ENCODE results near the gene AP1S3.

AP1S3 gene

DNA sequence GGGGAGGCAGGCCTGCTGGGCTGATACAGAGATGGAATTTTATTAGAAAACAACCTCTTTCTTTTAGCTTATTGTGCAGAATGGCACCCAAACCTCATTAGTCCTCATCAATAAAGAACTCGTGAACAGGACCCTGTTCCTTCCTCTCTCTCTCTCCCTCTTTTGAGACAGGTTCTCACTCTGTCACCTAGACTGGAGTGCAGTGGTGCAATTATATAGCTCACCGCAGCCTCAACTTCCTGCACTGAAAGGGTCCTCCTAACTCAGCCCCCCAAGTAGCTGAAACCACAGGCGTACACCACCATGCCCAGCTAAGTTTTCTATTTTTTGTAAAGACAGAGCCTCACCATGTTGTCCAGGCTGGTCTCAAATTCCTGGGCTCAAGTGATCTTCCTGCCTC, 21.7 kb upstream of the AP1S3 start:
- no peak overlapping the region for H3K4me3 ChIP-seq (ENCODE audit: low read depth in 1 of 2, low read length in 1 of 2)
- TF ChIP-seq, protein P1, sequence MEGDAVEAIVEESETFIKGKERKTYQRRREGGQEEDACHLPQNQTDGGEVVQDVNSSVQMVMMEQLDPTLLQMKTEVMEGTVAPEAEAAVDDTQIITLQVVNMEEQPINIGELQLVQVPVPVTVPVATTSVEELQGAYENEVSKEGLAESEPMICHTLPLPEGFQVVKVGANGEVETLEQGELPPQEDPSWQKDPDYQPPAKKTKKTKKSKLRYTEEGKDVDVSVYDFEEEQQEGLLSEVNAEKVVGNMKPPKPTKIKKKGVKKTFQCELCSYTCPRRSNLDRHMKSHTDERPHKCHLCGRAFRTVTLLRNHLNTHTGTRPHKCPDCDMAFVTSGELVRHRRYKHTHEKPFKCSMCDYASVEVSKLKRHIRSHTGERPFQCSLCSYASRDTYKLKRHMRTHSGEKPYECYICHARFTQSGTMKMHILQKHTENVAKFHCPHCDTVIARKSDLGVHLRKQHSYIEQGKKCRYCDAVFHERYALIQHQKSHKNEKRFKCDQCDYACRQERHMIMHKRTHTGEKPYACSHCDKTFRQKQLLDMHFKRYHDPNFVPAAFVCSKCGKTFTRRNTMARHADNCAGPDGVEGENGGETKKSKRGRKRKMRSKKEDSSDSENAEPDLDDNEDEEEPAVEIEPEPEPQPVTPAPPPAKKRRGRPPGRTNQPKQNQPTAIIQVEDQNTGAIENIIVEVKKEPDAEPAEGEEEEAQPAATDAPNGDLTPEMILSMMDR (IDR thresholded peaks at IDR 0.05): no peak
- no peaks in the 10 kb centered on the region for H3K9me3 ChIP-seq
- H3K27me3 ChIP-seq: no peaks in the 10 kb centered on the region
- H3K4me1 ChIP-seq (ENCODE audit: control insufficient read depth in 1 of 2, insufficient read depth in 1 of 2, low read depth in 1 of 2, low read length in 1 of 2): peaks cover 10 to 11% of the 10 kb centered on the region in 2 experiments
- peaks cover 8% of the 10 kb centered on the region for H3K36me3 ChIP-seq
- H3K27ac ChIP-seq: no peak overlapping the region

DNA sequence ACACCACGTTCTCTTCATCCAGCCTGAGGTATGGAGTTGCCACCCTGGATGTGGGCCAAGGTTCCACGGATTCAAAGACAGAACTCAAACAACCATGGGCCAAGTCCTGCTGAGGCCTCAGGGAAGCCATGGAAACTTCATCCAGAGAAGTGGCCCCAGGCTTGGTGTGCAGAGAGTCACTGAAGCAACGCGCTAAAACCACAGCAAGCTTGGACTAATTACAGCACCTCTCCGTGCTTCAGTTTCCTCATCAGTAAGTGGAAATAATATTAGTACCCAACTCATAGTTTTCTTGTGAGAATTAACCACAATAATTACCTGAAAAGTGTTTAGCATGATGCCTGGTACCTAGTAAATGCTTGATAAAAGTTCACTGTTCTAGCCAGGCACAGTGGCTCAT, 19.2 kb upstream of the AP1S3 start:
- no peak overlapping the region for H3K27ac ChIP-seq

DNA sequence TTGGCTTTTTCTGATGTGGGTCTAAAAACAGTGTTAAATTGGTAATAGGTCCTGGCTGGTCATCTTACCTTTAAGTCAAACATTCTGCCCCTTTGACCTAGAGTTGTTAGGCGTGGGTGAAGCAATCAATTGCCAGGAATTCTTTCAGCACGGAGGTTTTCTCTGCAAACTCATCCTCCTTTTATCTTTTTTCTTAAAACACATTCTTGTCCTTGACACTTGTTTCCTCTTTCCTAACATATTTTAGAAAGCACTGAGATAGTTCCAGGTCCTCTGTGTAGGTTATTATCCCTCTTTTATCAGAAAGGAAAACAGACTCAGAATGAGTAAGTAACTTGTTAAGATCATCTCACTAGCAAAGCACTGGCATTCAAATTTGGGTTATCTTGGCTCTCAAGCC, 18.6 kb upstream of the AP1S3 start:
- no peaks in the 10 kb centered on the region for H3K9me3 ChIP-seq
- H3K27ac ChIP-seq: no peak overlapping the region
- TF ChIP-seq, protein P1 (IDR thresholded peaks at IDR 0.05): no peak

More for the DNA sequence above, 19.2 kb upstream of the AP1S3 start:
- TF ChIP-seq, protein P1 (IDR thresholded peaks at IDR 0.05): no peak
- H3K9me3 ChIP-seq: no peaks in the 10 kb centered on the region
- H3K36me3 ChIP-seq: peaks cover 22% of the 10 kb centered on the region
- H3K4me3 ChIP-seq (ENCODE audit: low read depth in 1 of 2, low read length in 1 of 2): no peak overlapping the region
- no peaks in the 10 kb centered on the region for H3K27me3 ChIP-seq
- peaks cover 10 to 11% of the 10 kb centered on the region in 2 experiments for H3K4me1 ChIP-seq (ENCODE audit: control insufficient read depth in 1 of 2, insufficient read depth in 1 of 2, low read depth in 1 of 2, low read length in 1 of 2)

DNA sequence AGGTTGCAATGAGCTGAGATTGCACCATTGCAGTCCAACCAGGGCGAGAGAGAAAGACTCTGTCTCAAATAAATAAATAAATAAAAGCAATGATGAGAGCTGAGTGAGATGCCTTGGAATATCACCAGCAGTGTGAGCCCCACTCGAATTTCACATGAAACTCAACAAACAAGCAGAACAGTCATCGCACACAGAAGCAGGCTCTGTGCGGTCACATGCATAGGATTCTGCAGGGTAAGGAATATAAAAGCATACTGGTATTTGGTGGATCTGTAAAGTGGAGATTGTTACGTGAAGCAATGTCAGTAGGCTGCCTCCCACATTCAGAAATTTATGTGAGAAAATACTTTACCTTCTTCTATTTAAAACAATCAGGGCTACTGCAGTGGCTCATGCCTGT, 18.0 kb upstream of the AP1S3 start:
- Histone ChIP-seq H3K4me3 (ENCODE audit: low read depth in 1 of 2, low read length in 1 of 2) (no peak overlapping the region), H3K27ac (no peak overlapping the region), H3K27me3 (no peaks in the 10 kb centered on the region), H3K9me3 (no peaks in the 10 kb centered on the region), H3K4me1 (ENCODE audit: control insufficient read depth in 1 of 2, insufficient read depth in 1 of 2, low read depth in 1 of 2, low read length in 1 of 2) (peaks cover 10 to 11% of the 10 kb centered on the region in 2 experiments), H3K36me3 (peaks cover 22% of the 10 kb centered on the region)
- TF ChIP-seq, protein P1 (IDR thresholded peaks at IDR 0.05): no peak

More for the DNA sequence above, 18.6 kb upstream of the AP1S3 start:
- Histone ChIP-seq H3K36me3 (peaks cover 22% of the 10 kb centered on the region), H3K4me3 (ENCODE audit: low read depth in 1 of 2, low read length in 1 of 2) (no peak overlapping the region), H3K4me1 (ENCODE audit: control insufficient read depth in 1 of 2, insufficient read depth in 1 of 2, low read depth in 1 of 2, low read length in 1 of 2) (peaks cover 10 to 11% of the 10 kb centered on the region in 2 experiments), H3K27me3 (no peaks in the 10 kb centered on the region)

DNA sequence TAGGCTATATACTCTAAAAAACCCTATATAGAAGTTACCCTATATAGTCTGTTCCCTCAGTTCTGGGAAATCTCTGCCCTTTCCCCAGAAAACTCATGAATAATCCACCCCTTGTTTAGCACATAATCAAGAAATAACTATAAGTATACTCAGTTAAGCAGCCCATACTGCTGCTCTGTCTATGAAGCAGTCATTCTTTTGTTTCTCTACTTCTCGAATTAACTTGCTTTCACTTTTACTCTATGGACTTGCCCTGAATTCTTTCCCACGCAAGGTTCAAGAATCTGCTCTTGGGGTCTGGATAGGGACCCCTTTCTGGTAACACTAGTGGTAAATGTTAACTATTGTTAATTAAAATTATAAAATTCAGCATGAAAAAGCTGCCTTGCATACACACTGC, 17.4 kb upstream of the AP1S3 start:
- no peak overlapping the region for H3K4me3 ChIP-seq (ENCODE audit: low read depth in 1 of 2, low read length in 1 of 2)
- H3K4me1 ChIP-seq (ENCODE audit: control insufficient read depth in 1 of 2, insufficient read depth in 1 of 2, low read depth in 1 of 2, low read length in 1 of 2): peaks cover 10 to 11% of the 10 kb centered on the region in 2 experiments
- no peaks in the 10 kb centered on the region for H3K9me3 ChIP-seq
- no peak overlapping the region for H3K27ac ChIP-seq
- H3K27me3 ChIP-seq: no peaks in the 10 kb centered on the region
- H3K36me3 ChIP-seq: peaks cover 22% of the 10 kb centered on the region
- TF ChIP-seq, protein P1 (IDR thresholded peaks at IDR 0.05): no peak

DNA sequence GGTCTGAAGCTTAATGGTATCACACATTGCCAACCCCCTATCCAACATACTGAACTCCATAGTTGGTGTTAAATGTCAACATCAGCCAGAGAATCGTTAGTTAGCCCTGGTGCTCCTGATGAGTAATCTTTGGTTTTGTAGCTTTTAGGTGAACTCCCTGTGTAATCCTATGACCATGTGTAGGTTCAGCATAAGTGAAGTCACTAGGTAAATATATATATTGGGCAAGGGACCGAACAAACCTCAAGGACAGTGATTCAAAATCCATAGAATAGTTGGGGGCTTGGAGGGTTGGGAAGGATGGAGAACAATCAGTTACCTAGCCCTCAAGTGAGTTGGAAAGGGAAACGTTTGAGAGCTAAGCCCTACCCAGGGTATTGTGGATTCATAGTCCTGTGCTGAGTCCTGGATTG, 16.0 kb upstream of the AP1S3 start:
- TF ChIP-seq, protein P1 (IDR thresholded peaks at IDR 0.05): no peak
- peaks cover 23% of the 10 kb centered on the region for H3K36me3 ChIP-seq
- H3K9me3 ChIP-seq: no peaks in the 10 kb centered on the region
- H3K4me3 ChIP-seq (ENCODE audit: low read depth in 1 of 2, low read length in 1 of 2): no peak overlapping the region
- no peak overlapping the region for H3K27ac ChIP-seq
- no peaks in the 10 kb centered on the region for H3K27me3 ChIP-seq
- H3K4me1 ChIP-seq (ENCODE audit: control insufficient read depth in 1 of 2, insufficient read depth in 1 of 2, low read depth in 1 of 2, low read length in 1 of 2): peaks cover 10 to 11% of the 10 kb centered on the region in 2 experiments

Measured in neutrophil (primary cell).